CD4-positive, alpha-beta T cell treated with Interleukin-6 at 100 ng/mL for 8 hours (primary cell): ENCODE results near the gene CA12.
"Not testable (repeated sequence)": the region's sequence is repeated elsewhere in the genome, so short reads cannot be mapped to it uniquely, and the experiment has no call there.

Source experiments
- DNase-seq: peaks from one replicate; pipeline ENCODE4 v3.0.0-alpha.2; 2020; ENCODE audit warnings: mixed read lengths, low spot score

Gene CA12

DNA sequence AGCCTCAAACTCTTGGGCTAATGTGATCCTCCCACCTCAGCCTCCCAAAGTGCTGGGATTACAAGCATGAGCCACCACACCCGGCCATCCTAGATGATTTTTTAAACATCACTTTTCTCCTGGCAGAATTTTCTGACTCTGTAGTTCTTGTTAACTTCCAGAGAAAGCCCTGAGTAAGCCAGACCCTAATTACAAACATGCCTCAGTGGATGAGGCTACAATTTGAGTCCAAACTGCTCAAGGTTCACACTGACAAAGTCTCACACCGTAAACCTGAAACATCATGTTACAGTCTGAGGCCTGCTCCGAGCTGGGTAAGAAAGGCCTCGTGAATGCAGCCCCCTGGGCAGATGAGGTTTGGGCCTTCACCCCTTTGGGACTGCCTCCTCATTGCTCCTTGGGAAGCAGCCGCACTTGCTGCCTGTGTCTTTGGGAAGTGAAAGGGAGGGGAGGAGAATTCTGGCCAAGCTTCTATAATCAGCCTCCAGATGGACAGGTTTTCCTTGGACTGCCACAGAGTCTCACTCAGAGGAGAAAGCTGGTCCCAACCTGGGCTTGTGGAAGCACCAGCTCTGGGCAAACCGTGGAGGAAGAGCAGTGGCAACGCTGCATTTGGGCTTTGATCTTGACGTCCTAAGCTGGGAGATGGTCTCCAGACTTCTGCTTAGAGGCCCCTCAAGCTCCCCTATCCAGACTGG lies 46.0 kb downstream of the CA12 start:
- no peak for DNase-seq

DNA sequence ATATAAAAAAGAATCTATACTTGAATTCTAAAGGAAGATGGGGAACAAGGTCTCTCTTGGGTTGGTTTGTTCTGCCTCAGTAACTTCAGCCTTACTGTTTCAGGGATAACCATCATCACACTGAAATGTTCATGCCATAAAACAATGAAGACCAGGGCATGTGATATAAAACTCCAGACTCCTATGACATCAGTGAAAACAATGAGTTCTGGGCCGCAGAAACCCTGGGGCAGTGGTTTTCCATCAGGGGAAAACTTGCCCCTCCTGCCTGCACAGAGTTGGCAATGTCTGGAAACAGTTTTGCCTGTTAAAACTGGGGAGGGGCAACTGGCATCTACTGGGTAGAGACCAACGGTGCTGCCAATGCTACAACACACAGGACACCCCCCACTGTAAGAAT lies 46.8 kb downstream of the CA12 start:
- no peak for DNase-seq

DNA sequence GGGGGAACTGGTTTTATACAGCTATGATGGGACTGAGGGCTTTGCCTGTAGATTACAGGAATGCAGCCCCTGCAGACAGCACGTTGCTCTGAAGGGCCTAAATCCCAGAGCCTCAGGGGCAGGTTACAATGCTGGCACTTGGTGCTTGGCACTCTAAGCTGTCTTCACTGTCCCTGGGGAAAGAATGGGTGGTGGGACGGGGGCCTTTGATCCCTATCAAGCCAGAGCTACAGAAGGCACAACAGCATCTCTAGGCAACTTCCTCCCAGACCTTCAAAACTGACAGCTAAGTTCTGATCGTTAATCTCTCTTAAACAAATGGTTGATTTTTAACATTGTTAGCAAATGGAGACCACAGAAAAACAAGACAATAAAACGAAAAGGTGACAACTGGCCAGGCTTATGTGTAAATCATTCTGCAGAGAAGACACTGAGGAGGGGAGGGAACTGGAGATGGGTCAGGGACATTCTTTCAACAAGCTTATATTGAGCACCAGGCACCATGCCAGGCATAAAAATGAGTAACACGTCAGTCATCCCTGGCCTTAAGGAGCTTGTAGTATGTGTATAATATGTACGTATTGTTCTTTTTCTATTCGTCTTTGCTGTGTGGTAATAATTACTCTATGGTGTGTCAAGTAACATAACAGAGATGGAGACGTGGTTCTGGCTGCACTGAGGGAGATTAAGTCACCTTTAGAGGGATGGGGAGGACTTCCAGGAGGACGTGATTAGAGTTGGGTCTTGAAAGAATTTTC lies 49.1 kb downstream of the CA12 start:
- no peak for DNase-seq

DNA sequence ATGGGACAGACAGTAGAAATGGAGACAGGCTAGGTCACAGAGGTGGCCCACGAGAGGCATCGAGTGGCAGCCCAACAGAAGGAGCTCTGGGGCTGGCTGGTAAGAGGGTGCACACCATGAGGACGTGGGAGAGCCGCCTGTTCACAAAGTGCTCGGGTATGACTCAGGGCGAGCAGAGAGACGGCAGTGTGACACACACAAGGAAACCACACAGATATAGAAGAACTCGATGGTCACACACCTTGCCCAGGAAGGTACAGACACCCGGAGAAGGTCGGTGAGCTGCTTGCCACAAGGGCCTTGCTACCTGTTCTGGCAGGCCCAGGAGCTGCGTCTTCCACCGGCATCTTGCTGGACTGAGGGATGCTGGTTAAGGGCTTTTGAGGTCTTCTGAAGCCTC lies 50.2 kb downstream of the CA12 start:
- DNase-seq: no peak

DNA sequence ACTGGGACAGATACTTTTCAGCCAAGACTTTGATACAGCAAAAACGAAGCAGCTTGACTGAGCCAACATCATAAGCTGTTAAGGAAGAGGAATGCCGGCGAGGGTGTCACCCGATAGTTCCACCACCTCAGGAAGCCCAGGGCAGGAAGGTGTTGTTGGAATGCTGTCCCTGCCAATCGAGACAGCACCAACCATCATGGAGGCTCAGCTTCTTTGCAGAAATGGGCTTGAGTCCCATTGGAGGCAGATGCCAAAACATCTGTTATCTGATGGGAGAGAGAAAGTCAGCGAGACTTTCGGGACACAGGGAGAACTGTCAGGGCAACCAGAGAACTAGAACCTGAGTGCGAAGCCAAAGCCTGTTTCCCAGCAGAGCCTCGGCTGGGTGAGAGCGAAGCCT lies 50.7 kb downstream of the CA12 start:
- no peak for DNase-seq

DNA sequence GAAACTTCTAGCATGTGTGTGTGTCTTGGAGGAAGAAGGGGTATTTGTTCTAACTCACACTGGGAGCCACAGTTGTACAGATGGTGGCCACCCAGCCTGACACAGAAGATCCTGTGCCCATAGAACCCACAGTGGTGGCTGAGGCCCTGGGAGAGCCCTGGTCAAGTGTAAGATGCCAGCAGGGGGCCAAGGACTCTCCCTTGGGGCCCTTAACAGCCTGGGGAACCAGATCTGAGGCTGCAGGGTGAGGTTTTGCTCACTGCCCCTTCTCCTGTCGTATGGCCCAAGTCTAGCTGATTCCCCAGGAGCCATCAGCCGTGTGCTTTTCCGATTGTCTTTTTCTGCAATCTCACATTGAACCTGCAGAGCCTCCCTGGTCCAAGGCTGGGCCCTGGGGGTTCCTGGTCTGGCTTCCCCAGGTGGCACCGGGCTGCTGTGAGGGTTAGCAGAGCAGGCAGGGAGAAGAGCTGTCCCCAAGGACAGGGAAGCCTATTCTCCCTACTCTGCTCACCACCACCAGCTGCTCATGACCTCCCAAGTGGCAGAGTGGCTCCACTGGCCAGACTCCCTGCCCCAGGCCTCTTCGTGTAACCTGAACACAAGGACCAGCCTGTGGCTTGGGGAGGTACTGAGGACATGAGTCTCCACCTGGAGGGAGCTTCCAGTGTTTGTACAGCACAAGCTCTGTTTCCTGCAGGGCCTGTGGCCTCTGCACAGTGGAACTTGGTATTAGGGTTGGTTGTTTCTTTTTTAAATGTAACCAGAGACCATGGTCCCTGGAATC lies 51.9 kb downstream of the CA12 start:
- no peak for DNase-seq

DNA sequence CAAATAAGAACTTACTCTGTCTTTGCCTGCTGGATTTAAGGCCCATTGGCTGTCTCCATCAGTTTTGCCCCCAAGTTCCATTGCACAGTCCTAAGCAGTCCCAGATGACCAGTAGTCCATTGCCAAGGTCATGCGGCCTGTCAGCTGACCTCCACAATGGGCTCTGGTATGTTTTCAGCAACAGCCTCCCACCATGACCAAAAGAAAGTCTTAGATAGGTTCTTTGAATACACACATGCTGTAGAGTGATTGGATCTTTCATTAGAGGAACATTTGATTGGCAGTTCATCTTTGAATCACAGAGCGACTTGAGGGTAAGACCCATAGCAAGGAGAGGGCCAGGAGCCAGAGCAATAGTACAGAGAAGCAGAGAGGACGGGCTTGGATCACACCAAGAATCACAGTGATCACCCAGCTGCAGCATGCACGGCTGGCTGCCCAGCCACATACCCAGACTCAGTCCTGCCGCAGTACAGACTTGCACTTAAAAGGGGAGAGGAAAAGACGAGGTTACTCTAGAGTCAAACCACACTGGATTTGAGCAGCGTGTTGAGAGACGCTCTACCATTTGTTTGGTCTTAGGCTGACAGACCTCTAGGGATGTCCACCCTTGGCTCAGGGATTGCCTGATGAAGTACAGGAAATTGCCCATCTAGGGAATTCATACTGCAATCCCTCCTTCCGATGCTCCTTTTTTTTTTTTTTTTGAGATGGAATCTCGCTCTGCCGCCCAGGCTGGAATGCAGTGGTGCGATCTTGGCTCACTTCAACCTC lies 53.8 kb downstream of the CA12 start:
- no peak for DNase-seq

DNA sequence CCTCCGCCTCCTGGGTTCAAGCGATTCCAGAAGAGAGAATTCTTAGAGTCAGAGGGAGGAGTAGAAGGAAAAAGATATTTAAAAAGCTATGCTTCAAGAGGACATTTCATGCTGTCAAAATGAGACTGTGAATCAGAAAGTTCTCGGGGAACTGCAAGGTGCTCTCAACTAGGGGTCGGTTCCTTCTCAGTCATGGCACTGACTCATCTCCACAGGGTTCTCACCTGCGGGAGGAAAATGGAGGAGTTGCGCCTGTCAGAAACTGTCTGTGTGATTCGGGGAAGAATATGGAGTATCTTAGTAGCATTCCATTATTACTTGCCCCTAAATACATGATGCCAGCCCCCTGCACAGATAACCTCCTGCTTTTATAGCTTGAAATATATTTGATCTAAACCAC lies 56.9 kb downstream of the CA12 start:
- no peak for DNase-seq

DNA sequence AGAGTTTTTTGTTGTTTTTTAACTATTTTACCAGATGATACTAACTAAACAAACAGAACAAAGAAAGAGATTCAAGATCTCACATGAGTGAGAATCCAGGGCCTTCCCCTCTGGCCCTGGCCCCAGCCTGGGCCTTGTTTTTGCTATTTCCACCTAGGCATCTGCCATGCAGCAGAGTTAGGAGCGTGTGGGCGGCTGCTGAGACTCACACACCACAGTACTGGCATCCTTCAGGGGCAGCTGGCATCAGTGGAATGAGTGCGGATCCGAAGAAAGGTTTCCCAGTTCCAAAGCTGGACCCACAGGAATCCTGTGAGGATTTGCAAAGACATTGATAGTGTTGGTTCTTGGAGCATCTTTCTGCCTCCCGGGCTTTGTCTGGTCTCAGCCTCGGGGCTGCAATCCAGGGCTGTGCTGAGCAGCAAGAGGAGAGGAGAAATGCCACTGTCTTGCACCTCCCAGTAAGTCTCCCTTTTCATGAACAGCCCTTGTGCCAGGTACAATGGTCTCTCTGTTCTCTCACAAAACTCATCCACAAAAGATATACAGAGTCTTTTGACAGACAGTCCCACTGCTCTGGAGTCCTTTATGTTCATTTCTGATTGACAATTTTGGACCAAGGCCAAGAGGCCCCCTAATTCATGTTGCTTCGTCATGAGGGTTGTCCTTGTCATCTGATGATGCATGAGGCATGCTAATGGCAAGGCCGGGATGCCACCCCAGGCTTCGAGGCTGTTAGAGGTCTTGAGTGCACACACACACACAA lies 57.7 kb downstream of the CA12 start:
- DNase-seq: no peak

DNA sequence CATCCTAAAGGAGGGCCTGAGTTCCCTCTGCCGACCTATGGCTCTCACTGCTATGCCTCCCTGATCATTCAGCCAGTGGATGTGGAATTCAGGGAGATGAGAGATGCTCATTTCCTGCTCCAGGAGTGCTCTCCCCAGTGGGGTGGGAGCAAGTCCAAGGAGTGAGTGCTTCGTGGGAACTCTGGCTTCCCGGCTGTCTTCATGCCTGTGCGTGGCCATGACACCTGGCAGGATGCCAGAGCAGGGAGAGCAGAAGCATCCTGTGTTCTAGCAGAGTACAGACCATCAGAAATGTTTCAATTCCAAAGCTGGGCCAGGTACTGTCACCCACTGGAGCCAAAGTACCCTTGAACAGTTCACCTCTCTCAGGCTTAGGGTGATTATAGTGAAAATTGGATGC lies 59.1 kb downstream of the CA12 start:
- DNase-seq: no peak

DNA sequence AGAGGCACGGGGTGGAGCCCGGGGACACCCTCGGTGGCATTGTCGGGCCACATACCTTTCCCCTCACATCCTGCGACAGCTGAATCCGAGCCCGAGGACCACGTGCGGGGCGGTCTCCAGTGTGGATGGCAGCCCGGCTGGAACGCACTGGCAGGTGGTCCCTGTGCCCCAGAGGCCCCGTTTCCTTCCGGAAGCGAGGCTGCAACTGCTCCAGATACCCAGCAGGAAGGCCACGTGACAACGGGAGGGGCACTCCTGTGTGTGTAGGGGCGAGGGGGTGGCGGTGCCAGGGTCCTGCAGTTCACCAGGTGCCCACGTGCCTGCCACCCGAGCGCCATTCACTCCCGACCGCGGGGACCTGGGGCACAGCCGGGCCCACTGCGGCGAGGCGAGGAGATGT lies 60.2 kb downstream of the CA12 start:
- no peak for DNase-seq

DNA sequence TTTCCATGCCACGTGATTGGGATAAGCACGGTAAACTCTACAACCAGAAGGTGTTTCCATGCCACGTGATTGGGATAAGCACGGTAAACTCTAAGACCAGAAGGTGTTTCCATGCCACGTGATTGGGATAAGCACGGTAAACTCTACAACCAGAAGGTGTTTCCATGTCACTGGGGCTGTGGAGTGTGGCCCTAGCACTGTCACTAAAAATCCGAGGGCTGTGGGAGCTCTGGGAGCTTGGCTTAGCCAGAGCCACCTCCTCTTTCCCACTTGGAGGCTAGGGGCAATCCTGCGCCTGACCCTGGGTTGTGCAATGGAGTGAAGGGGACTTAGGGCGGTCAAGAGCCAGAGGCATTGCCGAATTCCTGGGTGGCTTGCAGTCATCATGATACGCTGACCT lies 60.7 kb downstream of the CA12 start:
- not testable (repeated sequence) for DNase-seq

DNA sequence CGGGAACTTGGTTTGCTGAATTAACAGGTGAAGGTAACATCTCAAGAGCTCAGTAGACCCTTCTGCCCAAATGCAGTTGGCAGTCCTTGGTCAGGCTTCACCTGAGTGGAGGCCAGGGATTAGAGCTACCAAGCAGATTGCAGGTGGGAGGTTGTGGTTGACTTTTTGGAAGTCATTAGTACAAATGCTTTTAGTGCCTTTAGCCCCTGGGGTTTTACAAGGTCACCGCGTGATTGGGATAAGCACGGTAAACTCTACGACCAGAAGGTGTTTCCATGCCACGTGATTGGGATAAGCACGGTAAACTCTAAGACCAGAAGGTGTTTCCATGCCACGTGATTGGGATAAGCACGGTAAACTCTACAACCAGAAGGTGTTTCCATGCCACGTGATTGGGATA lies 61.2 kb downstream of the CA12 start:
- not testable (repeated sequence) for DNase-seq

DNA sequence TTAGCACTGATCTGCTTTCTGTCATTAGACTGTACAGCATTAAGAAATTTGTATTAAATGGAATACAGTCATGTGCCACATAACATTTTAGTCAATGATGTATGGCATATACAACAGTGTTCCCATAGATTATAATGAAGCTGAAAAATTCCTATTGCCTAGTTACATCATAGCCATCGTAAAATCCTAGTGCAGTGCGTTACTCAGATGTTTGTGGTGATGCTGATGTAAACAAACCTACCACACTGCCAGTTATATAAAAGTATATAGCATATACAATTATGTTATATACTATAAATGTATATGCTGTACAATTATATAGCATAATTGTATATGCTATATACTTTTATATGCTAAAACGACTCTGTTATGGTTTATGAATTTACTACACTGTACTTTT lies 62.6 kb downstream of the CA12 start:
- no peak for DNase-seq

DNA sequence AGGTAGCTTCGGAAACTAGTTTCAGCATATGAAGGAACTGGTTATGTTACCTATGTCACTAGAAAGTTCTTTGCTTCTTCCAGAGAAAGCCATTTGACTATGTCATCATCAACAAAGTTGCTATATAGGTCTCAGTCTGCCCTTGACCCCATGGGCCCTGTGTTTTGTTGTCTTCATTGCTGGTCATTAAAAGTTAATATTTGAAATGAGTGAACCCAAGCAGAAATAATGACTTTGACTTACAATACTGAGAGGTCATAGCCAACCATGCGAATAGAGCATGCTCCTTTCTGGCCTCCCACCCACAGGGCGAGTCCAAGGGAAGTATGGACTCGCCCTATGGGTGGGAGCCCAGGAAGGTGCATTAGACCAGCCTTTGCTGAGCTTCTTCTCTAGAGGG lies 63.3 kb downstream of the CA12 start:
- no peak for DNase-seq

DNA sequence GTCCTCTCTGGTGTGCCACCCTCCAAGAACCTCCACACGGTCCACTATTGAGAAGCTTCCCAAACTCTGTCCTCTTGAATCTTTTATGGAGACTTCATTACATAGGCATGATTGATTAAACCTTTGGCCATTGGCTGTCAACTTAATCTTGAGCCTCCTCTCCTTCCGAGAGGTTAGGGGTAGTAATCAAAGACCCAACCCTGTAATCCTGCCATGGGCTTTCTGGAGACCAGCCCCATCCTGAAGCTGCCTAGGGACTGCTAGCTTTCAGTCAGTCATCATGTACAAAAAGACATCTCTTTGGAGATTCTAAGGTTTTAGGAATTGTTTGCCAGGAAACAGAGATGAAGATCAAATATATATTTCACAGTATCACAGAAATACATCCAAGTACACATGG lies 67.2 kb downstream of the CA12 start:
- DNase-seq: no peak

DNA sequence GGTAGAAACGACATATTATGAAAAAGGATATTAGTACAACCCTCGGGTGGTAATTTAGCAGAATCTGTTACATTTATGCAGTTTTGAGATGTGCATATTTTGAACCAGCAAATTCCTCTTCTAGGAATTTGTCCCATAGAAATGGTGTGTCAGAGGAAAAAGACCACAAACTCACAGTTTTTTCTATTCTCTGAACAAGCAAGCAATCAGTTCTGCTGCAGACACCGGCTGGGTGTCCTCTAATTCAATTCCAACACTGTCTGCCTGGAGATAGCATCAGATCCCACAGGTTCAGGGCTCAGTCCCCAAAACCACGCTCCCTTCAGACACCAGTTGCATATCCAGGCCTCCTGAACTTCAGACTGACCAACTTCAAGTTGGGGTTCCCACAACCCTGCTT lies 67.8 kb downstream of the CA12 start:
- DNase-seq: no peak

DNA sequence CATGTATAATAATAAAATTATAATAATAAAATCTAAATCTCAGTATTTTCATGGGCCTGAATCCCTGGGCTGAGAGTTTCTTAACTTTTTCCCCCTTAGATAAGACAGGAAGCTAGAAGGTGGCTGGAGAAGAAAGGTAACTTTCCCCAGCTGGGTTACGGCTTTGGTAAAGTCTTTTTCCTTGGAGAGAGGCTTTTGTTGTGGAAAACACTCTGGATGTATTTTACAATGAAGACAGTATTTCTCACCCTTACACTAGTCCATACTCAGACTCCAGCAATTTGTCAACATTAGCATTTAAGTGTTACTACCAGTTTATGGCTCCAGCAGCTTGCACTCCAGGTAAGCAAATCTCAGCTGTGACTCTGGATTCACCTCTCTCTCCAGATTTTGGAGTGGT lies 69.4 kb downstream of the CA12 start:
- DNase-seq: no peak

DNA sequence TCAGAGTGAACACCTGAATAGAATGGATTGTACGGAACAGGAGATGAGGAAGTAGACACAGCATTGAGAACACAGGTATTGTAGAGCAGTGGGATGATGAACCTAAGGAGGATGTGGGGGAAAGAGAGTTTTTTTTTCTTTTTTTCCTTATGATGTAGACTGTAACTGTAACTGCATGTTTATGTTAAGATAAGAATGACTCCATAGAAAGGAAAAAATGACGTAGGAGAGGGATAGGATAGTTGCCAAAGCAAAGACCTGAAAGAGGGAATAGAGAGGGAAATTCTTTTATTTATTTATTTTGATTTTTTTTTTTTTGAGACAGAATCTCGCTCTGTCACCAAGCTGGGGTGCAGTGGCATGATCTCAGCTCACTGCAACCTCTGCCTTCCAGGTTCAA lies 71.0 kb downstream of the CA12 start:
- no peak for DNase-seq

DNA sequence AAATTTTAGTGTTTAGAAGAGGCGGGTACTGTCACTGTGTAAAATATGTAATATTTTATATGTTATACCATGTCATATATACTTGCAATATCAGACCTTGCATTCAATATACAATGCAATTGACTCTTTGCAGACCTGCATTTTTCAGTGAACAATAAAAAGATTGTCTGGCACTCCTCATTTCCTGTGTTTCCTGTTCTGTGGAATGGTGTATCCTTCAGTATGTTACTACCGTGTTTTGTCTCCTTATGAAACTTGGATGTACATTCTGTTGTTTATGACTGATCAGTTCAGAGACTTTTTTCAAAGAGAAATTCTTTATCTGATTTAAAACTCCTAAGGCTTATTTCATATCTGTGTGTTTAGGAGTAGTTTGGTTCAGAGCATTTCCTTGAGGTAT lies 72.7 kb downstream of the CA12 start:
- DNase-seq: no peak

DNA sequence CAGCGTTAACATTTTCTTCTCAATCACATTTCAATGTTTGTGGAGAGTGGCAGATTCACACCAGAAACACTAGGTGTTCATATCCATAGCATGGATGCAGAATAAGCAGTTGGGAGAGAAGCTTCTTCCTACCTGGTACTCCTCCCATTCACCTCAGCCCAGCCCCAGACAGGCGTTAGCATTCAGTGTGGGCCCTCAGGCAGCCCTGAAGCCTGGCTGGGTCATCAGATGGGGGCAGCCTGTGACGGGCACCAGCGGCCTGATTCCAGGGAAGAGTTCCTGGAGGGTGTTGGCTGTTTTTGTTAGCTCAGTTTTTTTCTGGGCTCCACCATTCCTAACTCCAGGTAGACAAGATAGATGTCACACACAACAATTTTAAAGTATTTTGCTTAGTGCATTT lies 73.2 kb downstream of the CA12 start:
- DNase-seq: no peak
